Endothelial cell (in vitro differentiated cells): ENCODE results near the gene PPARD. TPM values are rescaled to one million over a fixed set of nuclear protein-coding genes. Genes with fewer than 3 reads are reported as not detected.

Experiments used
- DNase-seq: peaks from one replicate; pipeline ENCODE4 v3.0.0; 2021; ENCODE audit warnings: low spot score
- H3K27ac Mint-ChIP-seq: one replicate; pipeline ENCODE4 v1.8.0; 2021; ENCODE audit warnings: mixed read lengths, inconsistent platforms; ENCODE audit not compliant: unreplicated experiment
- H3K27me3 Mint-ChIP-seq: one replicate; pipeline ENCODE4 v1.8.0; 2021; ENCODE audit warnings: mild to moderate bottlenecking, moderate library complexity, mixed read lengths, inconsistent platforms; ENCODE audit not compliant: unreplicated experiment
- H3K36me3 Mint-ChIP-seq: one replicate; pipeline ENCODE4 v1.8.0; 2021; ENCODE audit warnings: mild to moderate bottlenecking, low read depth, mixed read lengths, inconsistent platforms; ENCODE audit not compliant: unreplicated experiment
- H3K4me1 Mint-ChIP-seq: one replicate; pipeline ENCODE4 v1.8.0; 2021; ENCODE audit warnings: mild to moderate bottlenecking, mixed read lengths, inconsistent platforms; ENCODE audit not compliant: unreplicated experiment
- H3K4me3 Mint-ChIP-seq: one replicate; pipeline ENCODE4 v1.8.0; 2021; ENCODE audit warnings: mild to moderate bottlenecking, mixed read lengths, inconsistent platforms; ENCODE audit not compliant: unreplicated experiment
- H3K9me3 Mint-ChIP-seq: one replicate; pipeline ENCODE4 v1.8.0; 2021; ENCODE audit warnings: mixed read lengths, inconsistent platforms; ENCODE audit not compliant: unreplicated experiment
- total RNA-seq: library from RNA; stranded (reverse); fragmentation: NEBNext Ultra II Directional; extraction: Animal tissue kit (Norgen Biotek cat#: 25700); gene quantifications from one replicate; pipeline ENCODE4 v1.2.1, GENCODE V29; 2021; ENCODE audit not compliant: unreplicated experiment
- TF ChIP-seq, protein P1 (sequence below): fragments of 200-600 bp; sonication (generic); IDR thresholded peaks from one replicate; pipeline ENCODE4 v1.5.0; 2021; ENCODE audit warnings: antibody characterized with exemption; ENCODE audit not compliant: unreplicated experiment

The PPARD gene
- total RNA-seq, 1 donor from 2014 or later: 38.7 TPM

- no peaks in the 10 kb centered on the region for H3K9me3 Mint-ChIP-seq
- peak within 1 kb of the TSS; percentile 62 for H3K27ac Mint-ChIP-seq
Measured at GRCh38 chr6:35452183-35453090, 110.1 kb downstream of the PPARD start, which contains the start of gene FANCE. TSS of gene FANCE (plus strand) at chr6:35452338. CDS start at chr6:35452546, 208 bp downstream.

GRCh38 chr6:35453236-35453635 is 110.9 kb downstream of the PPARD start:
- TF ChIP-seq, protein P1, sequence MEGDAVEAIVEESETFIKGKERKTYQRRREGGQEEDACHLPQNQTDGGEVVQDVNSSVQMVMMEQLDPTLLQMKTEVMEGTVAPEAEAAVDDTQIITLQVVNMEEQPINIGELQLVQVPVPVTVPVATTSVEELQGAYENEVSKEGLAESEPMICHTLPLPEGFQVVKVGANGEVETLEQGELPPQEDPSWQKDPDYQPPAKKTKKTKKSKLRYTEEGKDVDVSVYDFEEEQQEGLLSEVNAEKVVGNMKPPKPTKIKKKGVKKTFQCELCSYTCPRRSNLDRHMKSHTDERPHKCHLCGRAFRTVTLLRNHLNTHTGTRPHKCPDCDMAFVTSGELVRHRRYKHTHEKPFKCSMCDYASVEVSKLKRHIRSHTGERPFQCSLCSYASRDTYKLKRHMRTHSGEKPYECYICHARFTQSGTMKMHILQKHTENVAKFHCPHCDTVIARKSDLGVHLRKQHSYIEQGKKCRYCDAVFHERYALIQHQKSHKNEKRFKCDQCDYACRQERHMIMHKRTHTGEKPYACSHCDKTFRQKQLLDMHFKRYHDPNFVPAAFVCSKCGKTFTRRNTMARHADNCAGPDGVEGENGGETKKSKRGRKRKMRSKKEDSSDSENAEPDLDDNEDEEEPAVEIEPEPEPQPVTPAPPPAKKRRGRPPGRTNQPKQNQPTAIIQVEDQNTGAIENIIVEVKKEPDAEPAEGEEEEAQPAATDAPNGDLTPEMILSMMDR: no peak
- Mint-ChIP-seq H3K27me3 (peaks cover 2% of the 10 kb centered on the region), H3K9me3 (no peaks in the 10 kb centered on the region), H3K4me1 (peaks cover 25% of the 10 kb centered on the region), H3K36me3 (peaks cover 17% of the 10 kb centered on the region), H3K4me3 (peak overlapping the region; percentile 90), H3K27ac (peak overlapping the region; percentile 15)
- no peak for DNase-seq

More at GRCh38 chr6:35452183-35453090, 110.1 kb downstream of the PPARD start, which contains the start of gene FANCE:
- TF ChIP-seq, protein P1: no peak
- peaks cover 12% of the 10 kb centered on the region for H3K36me3 Mint-ChIP-seq
- H3K4me3 Mint-ChIP-seq: peak within 1 kb of the TSS; percentile 90
- peaks cover 25% of the 10 kb centered on the region for H3K4me1 Mint-ChIP-seq
- peaks cover 2% of the 10 kb centered on the region for H3K27me3 Mint-ChIP-seq
- DNase-seq: peak; percentile 100

- H3K9me3 Mint-ChIP-seq: no peaks in the 10 kb centered on the region
- peak overlapping the region; percentile 4 for H3K4me3 Mint-ChIP-seq
- H3K27ac Mint-ChIP-seq: no peak overlapping the region
- DNase-seq: no peak
- TF ChIP-seq, protein P1: no peak
- peaks cover 25% of the 10 kb centered on the region for H3K4me1 Mint-ChIP-seq
- H3K36me3 Mint-ChIP-seq: peaks cover 23% of the 10 kb centered on the region
- peaks cover 4% of the 10 kb centered on the region for H3K27me3 Mint-ChIP-seq
Measured at GRCh38 chr6:35454391-35455110, 112.2 kb downstream of the PPARD start.

DNA sequence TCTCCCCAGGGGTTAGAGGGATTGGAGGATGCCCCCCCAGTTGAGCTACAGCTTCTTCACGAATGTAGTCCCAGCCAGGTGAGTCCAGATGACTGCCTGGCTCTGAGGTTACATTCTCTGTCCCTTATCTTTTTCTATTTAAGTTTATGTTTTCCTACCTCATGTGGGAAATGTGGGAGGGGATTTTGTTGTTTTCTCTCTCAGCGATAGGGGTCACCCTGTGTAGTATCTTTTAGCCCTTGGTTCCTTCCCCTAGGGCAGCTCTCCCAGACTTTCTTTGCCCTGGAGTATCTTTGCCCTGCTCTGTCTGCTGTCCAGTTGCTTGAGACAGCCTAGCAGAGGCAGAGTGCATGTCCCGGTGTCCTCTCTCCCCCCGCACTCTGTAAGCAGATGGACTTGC is 115.5 kb downstream of the PPARD start:
- Mint-ChIP-seq H3K36me3 (peaks cover 31% of the 10 kb centered on the region), H3K27ac (no peak overlapping the region), H3K4me1 (peaks cover 13% of the 10 kb centered on the region), H3K27me3 (peaks cover 2% of the 10 kb centered on the region), H3K9me3 (no peaks in the 10 kb centered on the region), H3K4me3 (no peak overlapping the region)
- TF ChIP-seq, protein P1: no peak
- DNase-seq: no peak
